HCT116 (cell line): ENCODE results near the gene NRCAM. TPM values are rescaled to one million over a fixed set of nuclear protein-coding genes. Genes with fewer than 3 reads are reported as not detected.

Source experiments
- ATAC-seq: fragments of 200-7000 bp; cut with Tn5 transposase; 2 replicates; pipeline ENCODE4 v1.9.1; 2020; ENCODE audit warnings: mild to moderate bottlenecking, moderate library complexity
- BruUV-seq: library from RNA; stranded (reverse); fragments of 400-500 nt; replicated peaks from 2 replicates; lab custom pipeline; 2021; lab: Mats Ljungman, UMichigan
- CTCF ChIA-PET: fragments of 300-600 bp; sonication (Branson Sonifier 250); formaldehyde crosslinking; loops from one replicate; lab custom pipeline; 2021; ENCODE audit warnings: antibody characterized with exemption; lab: Charles Lee
- POLR2A ChIA-PET: fragments of 300-600, 350-600 bp; sonication (Branson Sonifier 250); formaldehyde crosslinking; loops from one replicate; lab custom pipeline; 2021; ENCODE audit warnings: antibody characterized with exemption; lab: Charles Lee
- RAD21 ChIA-PET, 2 experiments: fragments of 300-600 bp; sonication (Branson Sonifier 250); formaldehyde crosslinking; loops; one replicate each; lab custom pipeline; 2023; ENCODE audit warnings: low total read pairs in 2 of 2; ENCODE audit not compliant: uncharacterized antibody in 2 of 2, unreplicated experiment in 2 of 2, low non-redundant PET in 1 of 2; lab: Charles Lee
- DNase-seq: peaks from one replicate; pipeline ENCODE4 v3.0.0-alpha.2; 2010; ENCODE audit warnings: low read depth, low spot score
- H2AFZ ChIP-seq: fragments of 200-600 bp; shearing (Covaris generic), sonication (generic); 2 replicates; pipeline ENCODE4 v1.6.1; 2017; ENCODE audit warnings: low read depth, mixed run types, mixed read lengths, antibody characterized with exemption, low read length; ENCODE audit not compliant: poor library complexity, severe bottlenecking
- H3K27ac ChIP-seq: 2 replicates; pipeline ENCODE4 v1.5.1; 2012; ENCODE audit warnings: low read depth, low read length
- H3K27me3 ChIP-seq: fragments of 200-600 bp; sonication (generic); 2 replicates; pipeline ENCODE4 v1.6.1; 2016; ENCODE audit warnings: mixed run types, low read length, mixed read lengths; ENCODE audit not compliant: insufficient read depth
- H3K36me3 ChIP-seq, 2 experiments: fragments of 200-500 bp in 1 of 2; fragments of 200-600 bp in 1 of 2; sonication (Bioruptor generic) in 1 of 2; sonication (generic) in 1 of 2; 2 replicates each; pipeline versions ENCODE4 v1.5.1 to v1.6.1; 2014 to 2016; ENCODE audit warnings: low read length in 2 of 2, inconsistent platforms in 1 of 2, mixed read lengths in 1 of 2, mixed run types in 1 of 2; ENCODE audit not compliant: insufficient read depth in 2 of 2, control insufficient read depth in 1 of 2
- H3K4me1 ChIP-seq, 2 experiments: fragments of 200-600 bp in 1 of 2; sonication (generic) in 1 of 2; 2 replicates each; pipeline versions ENCODE4 v1.5.1 to v1.6.1; 2012 to 2017; ENCODE audit warnings: low read length in 2 of 2, inconsistent platforms in 1 of 2, mild to moderate bottlenecking in 1 of 2, mixed read lengths in 1 of 2, mixed run types in 1 of 2, moderate library complexity in 1 of 2; ENCODE audit not compliant: insufficient read depth in 2 of 2, control insufficient read depth in 1 of 2
- H3K4me2 ChIP-seq: fragments of 200-600 bp; sonication (generic); 2 replicates; pipeline ENCODE4 v1.6.1; 2017; ENCODE audit warnings: mixed run types, low read length, mixed read lengths
- H3K4me3 ChIP-seq, 2 experiments: fragments of 200-600 bp in 1 of 2; sonication (generic) in 1 of 2; replicated peaks in 1 of 2; 2 replicates each; pipeline ENCODE4 v1.5.1; 2011 to 2016; ENCODE audit warnings: low read length in 2 of 2, control low read depth in 1 of 2, low read depth in 1 of 2, mild to moderate bottlenecking in 1 of 2, mixed read lengths in 1 of 2, mixed run types in 1 of 2
- H3K79me2 ChIP-seq: fragments of 200-600 bp; sonication (generic); 2 replicates; pipeline ENCODE4 v1.6.1; 2017; ENCODE audit warnings: mild to moderate bottlenecking, mixed run types, low read length, moderate library complexity, mixed read lengths; ENCODE audit not compliant: insufficient read depth
- H3K9ac ChIP-seq: fragments of 200-600 bp; sonication (generic); 2 replicates; pipeline ENCODE4 v1.6.1; 2016; ENCODE audit warnings: low read length, mixed read lengths
- H3K9me2 ChIP-seq: fragments of 200-600 bp; sonication (generic), shearing (Covaris generic); 2 replicates; pipeline ENCODE4 v1.6.1; 2017; ENCODE audit warnings: mixed run types, mild to moderate bottlenecking, moderate library complexity; ENCODE audit not compliant: insufficient read depth
- H3K9me3 ChIP-seq, 2 experiments: fragments of 200-500 bp in 1 of 2; fragments of 200-600 bp in 1 of 2; sonication (Bioruptor generic) in 1 of 2; sonication (generic) in 1 of 2; 2 replicates each; pipeline ENCODE4 v1.6.1; 2014 to 2017; ENCODE audit warnings: low read length in 2 of 2, mixed read lengths in 2 of 2, inconsistent platforms in 1 of 2, low read depth in 1 of 2, mild to moderate bottlenecking in 1 of 2, mixed run types in 1 of 2, moderate library complexity in 1 of 2; ENCODE audit not compliant: control insufficient read depth in 1 of 2, insufficient read depth in 1 of 2
- H4K20me1 ChIP-seq: fragments of 200-600 bp; sonication (generic), shearing (Covaris generic); 2 replicates; pipeline ENCODE4 v1.6.1; 2017; ENCODE audit warnings: mixed run types, mild to moderate bottlenecking, moderate library complexity; ENCODE audit not compliant: insufficient read depth
- ATF3 ChIP-seq: IDR thresholded peaks from 2 replicates; pipeline ENCODE4 v1.6.1; 2012
- CEBPB ChIP-seq: IDR thresholded peaks from 2 replicates; pipeline ENCODE4 v1.6.1; 2012; ENCODE audit warnings: low read depth
- ELF1 ChIP-seq: IDR thresholded peaks from 2 replicates; pipeline ENCODE4 v1.6.1; 2012; ENCODE audit warnings: low read depth, borderline replicate concordance
- EZH2phosphoT487 ChIP-seq: fragments of 200-600 bp; IDR thresholded peaks from 2 replicates; pipeline ENCODE4 v1.6.1; 2018; ENCODE audit warnings: antibody characterized with exemption, borderline replicate concordance
- FOSL1 ChIP-seq: IDR thresholded peaks from 2 replicates; pipeline ENCODE4 v1.6.1; 2012; ENCODE audit warnings: low read depth
- MAX ChIP-seq: IDR thresholded peaks from 2 replicates; pipeline ENCODE4 v1.6.1; 2012
- POLR2AphosphoS5 ChIP-seq: IDR thresholded peaks from 2 replicates; pipeline ENCODE4 v1.6.1; 2011; ENCODE audit warnings: mild to moderate bottlenecking, low read depth, low read length, moderate library complexity
- RAD21 ChIP-seq: IDR thresholded peaks from 2 replicates; pipeline ENCODE4 v1.6.1; 2012; ENCODE audit warnings: low read depth, mild to moderate bottlenecking
- SP1 ChIP-seq: IDR thresholded peaks from 2 replicates; pipeline ENCODE4 v1.6.1; 2012; ENCODE audit warnings: low read depth
- SRF ChIP-seq: IDR thresholded peaks from 2 replicates; pipeline ENCODE4 v1.6.1; 2012; ENCODE audit warnings: low read depth
- ZFX ChIP-seq: fragments of 450-650 bp; IDR thresholded peaks from 2 replicates; pipeline ENCODE4 v1.6.1; 2017
- intact Hi-C: fragments of 100-400 bp; cut with micrococcal nuclease; formaldehyde crosslinking; loops from 2 replicates; pipeline ENCODE4 v1.10.0; 2022
- total RNA-seq: library from RNA; stranded (reverse); gene quantifications from one replicate; pipeline ENCODE4 v1.2.1, GENCODE V29; 2021; ENCODE audit not compliant: unreplicated experiment
- TF ChIP-seq, protein P1 (sequence below), 3 experiments: fragments of 200-600 bp in 1 of 3; sonication (generic) in 1 of 3; IDR thresholded peaks in 2 of 3; conservative IDR thresholded peaks in 1 of 3; 2 replicates each; pipeline ENCODE4 v1.5.1; 2012 to 2017; ENCODE audit warnings: low read depth in 2 of 3, low read length in 2 of 3, antibody characterized with exemption in 1 of 3, borderline replicate concordance in 1 of 3, control low read depth in 1 of 3, mild to moderate bottlenecking in 1 of 3, mixed read lengths in 1 of 3, mixed run types in 1 of 3, moderate library complexity in 1 of 3; ENCODE audit not compliant: insufficient read depth in 1 of 3

NRCAM gene
- total RNA-seq, 1 experiment from 2014 or later = 0.15 TPM

GRCh38 chr7:108244110-108244509 is 212.1 kb downstream of the NRCAM start:
- no peaks in the 10 kb centered on the region for H3K9me3 ChIP-seq
- H3K27me3 ChIP-seq = no peaks in the 10 kb centered on the region
- no peaks in the 10 kb centered on the region for H3K9me2 ChIP-seq
- no peak overlapping the region for H3K27ac ChIP-seq
- ChIA-PET RAD21 (no interaction called here), CTCF (no interaction called here), POLR2A (no interaction called here)
- no peak overlapping the region for H2AFZ ChIP-seq
- H3K9ac ChIP-seq = no peak overlapping the region
- BruUV-seq = no TSS peak
- intact Hi-C loops = no loop called here
- H4K20me1 ChIP-seq = no peaks in the 10 kb centered on the region
- H3K36me3 ChIP-seq = no peaks in the 10 kb centered on the region
- H3K4me2 ChIP-seq = no peak overlapping the region
- H3K79me2 ChIP-seq = no peaks in the 10 kb centered on the region
- H3K4me1 ChIP-seq = peaks cover 11 to 19% of the 10 kb centered on the region in 2 experiments
- DNase-seq (no peak), ATAC-seq (no peak)
- H3K4me3 ChIP-seq = no peak overlapping the region
- TF ChIP-seq ZFX = no peak
- no peak for TF ChIP-seq CEBPB
- no peak for TF ChIP-seq SRF
- TF ChIP-seq FOSL1 = no peak
- TF ChIP-seq, protein P1, sequence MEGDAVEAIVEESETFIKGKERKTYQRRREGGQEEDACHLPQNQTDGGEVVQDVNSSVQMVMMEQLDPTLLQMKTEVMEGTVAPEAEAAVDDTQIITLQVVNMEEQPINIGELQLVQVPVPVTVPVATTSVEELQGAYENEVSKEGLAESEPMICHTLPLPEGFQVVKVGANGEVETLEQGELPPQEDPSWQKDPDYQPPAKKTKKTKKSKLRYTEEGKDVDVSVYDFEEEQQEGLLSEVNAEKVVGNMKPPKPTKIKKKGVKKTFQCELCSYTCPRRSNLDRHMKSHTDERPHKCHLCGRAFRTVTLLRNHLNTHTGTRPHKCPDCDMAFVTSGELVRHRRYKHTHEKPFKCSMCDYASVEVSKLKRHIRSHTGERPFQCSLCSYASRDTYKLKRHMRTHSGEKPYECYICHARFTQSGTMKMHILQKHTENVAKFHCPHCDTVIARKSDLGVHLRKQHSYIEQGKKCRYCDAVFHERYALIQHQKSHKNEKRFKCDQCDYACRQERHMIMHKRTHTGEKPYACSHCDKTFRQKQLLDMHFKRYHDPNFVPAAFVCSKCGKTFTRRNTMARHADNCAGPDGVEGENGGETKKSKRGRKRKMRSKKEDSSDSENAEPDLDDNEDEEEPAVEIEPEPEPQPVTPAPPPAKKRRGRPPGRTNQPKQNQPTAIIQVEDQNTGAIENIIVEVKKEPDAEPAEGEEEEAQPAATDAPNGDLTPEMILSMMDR (IDR thresholded peaks at IDR 0.05 in 2 of 3, conservative IDR thresholded peaks at IDR 0.05 in 1 of 3; ENCODE audit: borderline replicate concordance in 1 of 3, insufficient read depth in 1 of 3, low read depth in 2 of 3, low read length in 2 of 3) = no peak
- TF ChIP-seq MAX = no peak
- TF ChIP-seq POLR2AphosphoS5 = no peak
- no peak for TF ChIP-seq SP1
- no peak for TF ChIP-seq ELF1
- TF ChIP-seq RAD21 = no peak
- no peak for TF ChIP-seq EZH2phosphoT487
- no peak for TF ChIP-seq ATF3
